HG03064 (cell line): ENCODE measurements around the gene CSTPP1.
A peak's percentile ranks its signal among the peaks of the same experiment; 100 is the strongest.

ENCODE experiments used
- ATAC-seq: cut with Tn5 transposase; IDR thresholded peaks from one replicate; pipeline ENCODE4 v1.9.1; 2021; ENCODE audit warnings: low read depth; ENCODE audit not compliant: unreplicated experiment

Gene CSTPP1

DNA sequence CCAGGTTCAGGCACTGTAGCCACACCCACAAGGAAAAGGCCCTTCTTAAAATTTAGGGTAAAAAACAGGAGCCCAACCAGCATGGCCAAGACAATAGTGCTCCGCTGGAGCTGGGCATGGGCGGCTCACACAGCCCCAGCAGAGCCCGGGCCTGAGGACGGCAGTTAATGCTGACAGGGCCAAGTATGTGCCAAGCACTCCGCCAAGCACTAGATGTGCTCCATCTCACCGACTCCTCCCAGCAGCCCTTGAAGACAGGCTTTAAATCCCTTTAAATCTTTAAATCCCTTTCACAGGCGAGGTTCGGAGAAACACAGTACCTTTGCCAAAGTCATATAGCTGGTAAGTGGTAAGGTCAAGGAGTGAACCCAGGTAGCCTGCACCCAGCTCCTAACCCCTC is 235.3 kb downstream of the CSTPP1 start:
- no peak for ATAC-seq

DNA sequence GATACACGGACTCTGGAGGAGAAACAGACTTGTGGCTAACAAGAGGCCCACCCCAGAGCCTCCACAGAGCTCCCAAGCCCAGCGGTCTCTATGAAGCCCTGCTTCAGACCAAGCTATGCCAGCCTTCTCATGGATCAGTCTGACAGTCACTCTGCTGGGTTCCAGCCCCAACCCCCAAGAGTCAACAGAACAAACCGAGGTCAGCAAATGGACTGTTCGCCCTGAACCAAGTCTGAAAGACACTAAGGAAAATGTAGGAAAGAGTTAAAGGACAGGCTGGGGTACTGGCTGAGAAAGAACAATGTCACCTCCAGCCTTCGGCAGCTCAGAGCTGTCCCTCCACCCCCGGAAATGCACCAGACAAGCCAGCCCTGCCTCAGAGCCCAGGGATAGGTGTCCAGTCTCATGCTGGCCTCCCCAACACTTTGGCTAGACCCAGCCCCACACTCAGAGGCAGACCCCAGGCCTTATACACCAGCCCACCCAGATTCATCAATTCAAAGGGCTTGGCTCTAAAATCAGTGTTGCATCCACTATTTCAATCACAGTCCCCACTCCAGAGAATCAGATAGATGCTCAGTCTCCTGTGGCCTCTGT is 236.3 kb downstream of the CSTPP1 start:
- no peak for ATAC-seq

DNA sequence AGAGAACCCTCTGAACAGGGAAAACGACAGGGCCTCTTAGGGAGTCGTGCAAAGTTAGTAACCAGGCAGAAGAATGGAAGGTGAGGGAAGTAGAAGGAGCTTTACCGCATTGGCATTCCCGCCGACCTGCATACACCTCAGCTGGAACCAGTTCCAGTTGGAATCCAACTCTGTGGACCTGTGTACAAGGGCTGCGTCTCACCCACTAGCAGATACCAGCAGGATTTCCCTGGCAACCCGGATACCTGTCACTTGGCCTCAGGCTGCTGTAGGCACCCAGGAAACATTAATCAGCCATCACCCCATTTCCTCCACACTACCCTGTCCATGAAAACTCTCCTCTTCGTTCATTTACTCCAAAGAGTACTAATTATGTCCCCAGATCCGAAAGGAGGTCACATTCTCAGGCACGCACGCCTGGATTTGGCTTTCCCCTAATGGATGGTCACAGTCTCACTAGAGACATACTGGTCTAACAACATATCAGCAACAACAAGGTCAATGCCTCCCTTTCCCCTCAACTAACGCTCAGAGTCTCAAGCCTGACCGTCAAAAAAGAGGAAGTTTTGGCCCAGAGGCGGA is 239.3 kb downstream of the CSTPP1 start:
- ATAC-seq = no peak

DNA sequence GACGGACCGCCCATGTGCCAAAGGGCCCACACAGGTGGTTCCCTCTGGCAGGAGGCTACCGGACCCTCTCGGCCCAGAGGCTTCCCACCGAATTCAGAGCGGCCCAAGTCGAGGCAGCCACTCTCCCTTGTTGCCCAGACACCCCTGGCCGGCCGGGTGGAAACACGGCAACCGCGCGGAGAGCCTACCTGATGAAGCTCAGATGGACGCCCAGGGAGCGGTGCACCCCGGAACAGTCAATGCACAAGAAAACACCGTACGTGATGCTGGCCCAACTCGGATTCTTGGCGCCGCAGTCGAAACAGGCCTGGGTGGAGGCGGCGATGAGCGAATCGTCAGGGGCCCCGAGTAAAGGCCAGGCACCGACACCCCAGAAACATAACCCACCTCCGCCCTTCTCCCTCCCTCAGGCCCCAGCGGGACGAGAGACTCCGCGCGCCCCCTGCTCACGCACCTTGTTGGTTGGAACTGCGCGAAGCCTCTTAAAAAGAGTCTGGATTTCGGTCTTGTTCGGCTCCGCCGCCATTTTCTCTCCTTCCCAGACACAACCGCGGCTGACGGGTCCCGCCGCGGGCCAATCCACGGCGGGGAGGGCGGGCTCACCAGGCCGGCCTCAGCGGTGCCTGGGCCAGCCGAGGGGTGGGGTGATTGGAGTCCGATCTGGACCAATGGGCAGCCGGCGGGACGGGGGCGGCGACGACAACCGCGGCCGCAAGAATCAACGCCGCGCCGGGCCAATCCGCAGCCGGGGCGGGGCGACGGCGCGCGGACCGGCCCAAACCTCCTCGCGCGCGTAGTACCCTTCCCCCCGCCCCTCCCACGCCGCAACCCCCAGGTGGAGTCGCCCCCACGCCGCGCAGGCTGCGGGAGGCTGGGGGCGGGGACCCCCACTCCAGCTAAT is 240.0 kb downstream of the CSTPP1 start, which contains the start of gene ARFGAP2:
ARFGAP2 (minus strand) TSS at position 552 of the 901 bp plus-strand sequence; CDS start at position 526, 26 bp downstream.
- ATAC-seq = peak; percentile 80

DNA sequence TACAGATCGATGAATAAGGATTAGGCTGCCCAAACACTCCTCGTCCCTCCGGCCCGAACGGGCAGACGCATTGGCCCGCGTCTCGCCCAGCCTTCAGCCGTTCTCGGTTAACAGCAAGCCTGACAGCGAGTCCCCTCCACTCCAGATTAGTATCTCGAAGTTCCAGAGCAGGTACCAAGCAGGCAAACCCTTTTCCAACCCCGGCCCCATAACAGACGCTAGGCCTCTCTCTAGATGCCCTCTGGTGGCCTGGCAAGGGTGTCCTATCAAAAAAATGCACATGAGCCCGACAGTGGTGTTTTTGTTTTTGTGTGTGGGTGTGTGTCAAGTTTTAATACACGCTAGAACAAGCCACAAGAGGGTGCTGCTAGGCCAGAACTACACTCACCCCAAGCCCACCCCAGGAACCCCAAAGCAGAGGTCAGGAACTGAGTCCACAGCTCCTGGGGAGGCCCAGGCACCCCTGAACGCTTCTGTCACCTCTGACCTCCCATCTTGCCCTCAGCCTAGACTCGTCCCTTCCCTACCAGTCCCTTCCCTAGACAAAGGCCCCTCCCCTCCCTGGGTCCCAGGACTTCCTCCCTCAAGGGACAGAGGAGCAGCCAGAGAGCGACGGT is 240.8 kb downstream of the CSTPP1 start:
- ATAC-seq = peak; percentile 48

DNA sequence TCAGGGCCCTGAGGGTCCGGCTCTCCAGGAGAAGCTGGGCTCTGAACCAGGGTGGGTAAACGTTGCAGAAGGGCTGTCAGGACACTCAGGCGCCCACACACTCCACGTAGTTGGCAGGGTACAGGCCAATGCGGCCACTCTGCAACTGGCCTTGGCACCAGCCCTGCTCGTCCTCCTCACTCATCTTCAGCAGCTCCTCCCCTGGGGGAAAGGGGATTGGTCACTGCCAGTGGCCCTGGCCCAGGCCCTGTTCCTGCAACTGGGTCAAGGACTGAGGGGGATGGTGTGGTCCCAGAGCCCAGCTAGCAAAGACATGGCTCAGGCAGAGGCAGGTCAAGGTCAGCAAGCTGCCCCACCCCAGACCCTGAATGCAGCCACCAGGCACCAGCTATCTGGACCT is 241.3 kb downstream of the CSTPP1 start:
- no peak for ATAC-seq

DNA sequence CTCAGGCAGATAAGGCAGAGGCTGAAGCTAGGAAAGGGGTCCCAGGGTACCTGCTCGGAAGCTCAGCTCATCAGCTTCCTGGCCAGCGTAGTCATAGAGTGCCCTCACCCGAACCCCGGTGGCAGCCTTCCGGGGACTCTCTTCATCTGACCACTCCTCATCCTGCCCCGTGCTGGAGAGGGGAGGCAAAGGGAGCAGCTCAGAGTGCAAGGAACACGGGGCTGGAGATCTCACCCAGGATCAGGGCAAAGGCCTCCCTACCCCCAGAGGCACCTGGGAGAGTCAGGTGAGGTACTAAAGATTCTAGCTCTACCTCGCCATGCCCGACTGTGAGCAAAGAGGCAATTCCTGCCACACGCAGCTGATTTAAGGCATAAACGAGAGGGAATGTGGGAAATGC is 241.8 kb downstream of the CSTPP1 start:
- ATAC-seq = no peak

DNA sequence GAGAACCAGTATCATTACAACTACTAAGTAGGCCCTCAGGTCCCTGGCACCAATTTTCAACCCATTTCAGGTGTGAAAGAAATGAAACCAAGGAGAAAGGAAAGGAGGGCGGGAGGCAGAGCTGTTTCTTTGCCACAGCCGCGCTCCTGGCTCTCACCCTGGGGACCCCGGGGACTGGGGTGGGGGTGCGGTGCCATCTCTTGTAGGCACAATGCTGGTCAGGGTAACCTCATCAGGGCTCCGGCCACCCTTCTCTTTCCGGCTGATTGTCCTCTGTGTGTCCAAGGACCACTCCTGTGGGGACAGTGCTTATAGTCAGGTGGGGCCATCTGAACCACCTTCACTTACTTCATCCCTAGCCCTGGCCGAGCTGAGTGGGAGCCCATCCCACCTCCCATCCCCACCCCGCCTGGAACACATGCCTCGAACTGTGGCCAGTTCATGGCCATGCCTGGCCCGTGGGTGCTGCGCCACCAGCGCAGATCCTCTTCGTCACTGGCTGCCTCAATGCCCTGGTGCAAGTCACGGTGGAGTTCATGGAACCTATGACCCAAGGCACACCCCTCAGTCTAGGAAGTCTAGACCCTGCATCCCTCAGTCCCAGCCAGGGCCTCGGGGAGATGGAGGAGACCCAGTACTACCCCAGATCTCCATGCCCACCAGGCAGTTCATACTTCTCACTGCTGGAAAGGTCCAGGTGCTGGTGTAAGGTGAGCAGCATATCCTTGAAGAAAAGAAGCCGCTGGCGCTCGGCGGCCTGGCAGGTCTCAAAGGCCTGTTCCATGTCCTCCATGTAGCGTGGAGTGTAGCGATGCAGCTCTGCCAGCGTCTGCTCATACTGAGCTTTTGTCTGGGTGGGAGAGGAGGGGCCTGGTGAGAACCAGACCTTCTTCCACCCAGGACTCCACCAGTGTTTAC is 242.4 kb downstream of the CSTPP1 start:
- no peak for ATAC-seq

DNA sequence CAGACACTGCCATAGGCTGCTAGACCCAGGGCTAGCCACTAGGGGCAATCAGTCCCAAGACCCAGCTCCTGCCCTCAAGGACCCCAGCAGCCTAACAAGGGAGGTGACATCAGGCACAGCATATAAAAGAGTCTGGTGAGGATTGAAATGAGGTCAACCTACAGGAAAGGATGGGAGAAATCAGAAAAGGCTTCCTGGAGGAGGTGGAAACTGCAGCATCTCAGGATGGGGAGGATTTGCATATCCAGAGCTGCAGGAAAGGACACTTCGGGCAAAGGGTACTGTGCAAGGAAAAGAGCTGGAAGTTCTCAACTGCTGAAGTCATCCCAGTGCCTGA is 243.1 kb downstream of the CSTPP1 start:
- no peak for ATAC-seq

DNA sequence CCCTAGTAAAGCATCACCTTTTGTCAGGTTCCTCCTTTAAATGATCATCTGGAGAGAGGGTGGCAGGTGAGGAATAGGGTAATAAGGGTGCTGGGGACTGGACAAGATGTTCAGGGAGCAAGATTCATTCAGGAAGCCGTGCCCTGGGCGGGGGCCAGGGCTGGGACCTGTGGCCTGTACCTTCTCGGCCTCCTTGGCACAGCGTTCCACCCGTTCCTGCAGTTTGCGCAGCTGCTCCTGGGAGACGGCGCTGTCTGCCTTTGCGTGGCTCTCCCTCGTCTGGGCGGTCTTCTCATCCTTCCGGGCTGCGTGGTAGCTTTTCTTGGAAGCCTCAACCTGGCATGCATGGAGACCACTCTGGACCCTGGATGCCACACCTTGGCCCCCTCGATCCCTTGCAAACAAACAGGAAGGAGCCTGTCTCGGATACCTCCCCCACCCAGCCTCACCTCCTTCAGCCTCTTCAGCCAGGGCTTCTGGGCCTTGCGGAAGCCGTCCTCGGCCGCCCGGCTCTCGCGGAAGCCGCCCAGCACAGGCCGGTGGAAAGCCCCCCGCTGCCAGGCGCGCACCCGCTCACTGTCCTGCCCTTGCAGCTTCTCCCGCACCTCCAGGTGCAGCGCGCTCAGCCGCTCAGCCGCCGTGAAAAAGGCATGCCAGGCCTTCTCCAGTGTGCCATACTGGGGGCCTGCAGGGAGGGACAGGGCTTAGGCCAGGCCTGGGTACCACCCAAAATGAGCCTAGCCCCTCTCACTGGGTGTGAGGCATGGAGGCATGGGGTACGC is 243.6 kb downstream of the CSTPP1 start:
- no peak for ATAC-seq

DNA sequence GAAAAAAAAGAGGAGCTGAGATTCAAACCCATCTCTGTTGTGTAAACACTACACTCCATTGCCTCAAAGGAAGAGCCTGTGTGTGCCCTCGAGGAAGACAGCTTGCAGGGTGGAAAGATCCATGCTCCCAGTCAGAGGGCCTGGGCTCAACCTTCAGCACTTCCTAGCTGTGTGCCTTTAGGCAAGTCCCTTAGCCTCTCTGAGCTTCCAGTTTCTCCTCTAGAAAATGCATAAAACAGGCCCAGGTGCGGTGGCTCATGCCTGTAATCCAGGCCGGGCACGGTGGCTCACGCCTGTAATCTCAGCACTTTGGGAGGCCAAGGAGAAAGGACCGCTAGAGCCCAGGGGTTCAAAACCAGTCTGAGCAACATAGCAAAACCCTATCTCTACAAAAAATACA is 244.7 kb downstream of the CSTPP1 start:
- ATAC-seq = no peak

DNA sequence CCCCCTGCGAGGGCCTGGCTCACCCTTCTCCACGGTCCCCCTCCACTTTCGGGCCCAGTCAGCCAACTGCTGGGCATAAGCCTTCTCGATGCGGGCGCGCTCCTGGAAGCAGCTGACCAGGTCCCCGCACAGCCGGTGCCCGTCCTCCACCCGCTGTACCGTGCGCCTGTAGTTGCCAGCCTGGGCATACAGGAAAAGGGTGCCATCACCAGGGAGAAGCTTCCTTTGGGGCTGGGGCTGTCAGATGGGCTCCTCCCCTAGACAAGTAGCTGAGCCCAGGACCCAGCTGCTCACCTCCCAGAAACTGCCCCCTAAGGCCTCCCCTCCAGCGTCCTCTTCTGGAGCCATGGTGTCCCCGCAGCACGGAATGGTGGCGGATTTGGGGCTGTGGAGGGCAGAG is 245.8 kb downstream of the CSTPP1 start:
- no peak for ATAC-seq

DNA sequence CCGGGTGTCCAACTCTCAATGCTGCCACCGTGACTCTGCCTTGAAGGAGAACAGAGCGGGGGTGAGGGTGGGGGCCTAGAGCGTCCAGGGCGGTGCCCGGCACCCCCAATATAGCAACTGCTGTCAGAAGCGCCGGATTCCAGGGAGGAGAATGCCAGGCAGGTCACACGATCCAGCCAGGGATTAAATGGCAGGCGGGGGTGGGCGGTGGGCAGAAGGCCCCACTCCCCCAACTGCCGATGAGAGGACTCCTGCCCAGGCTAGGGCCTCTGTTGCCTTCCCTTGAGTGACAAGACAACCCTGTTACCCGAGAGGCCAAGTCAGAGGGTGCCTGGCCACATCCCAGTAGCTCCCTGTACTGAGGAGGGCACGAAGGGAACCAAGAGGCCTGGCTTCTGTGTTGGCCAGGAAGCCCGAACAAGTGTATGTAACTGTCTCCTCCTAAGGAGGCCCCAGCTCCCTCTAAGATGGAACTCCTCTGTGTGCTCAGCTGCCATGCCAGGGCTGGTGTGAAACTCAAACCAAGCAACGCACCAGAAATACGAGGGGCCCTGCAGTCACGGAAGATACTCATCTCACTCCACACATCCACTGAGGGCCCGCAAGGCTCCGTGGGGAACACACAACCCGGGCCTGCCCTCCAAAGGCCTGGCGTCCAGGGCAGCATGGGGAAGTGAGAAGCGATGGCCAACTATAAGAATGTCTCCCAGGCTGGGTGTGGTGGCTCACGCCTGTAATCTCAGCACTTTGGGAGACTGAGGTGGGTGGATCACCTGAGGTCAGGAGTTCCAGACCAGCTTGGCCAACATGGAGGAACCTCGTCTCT is 246.7 kb downstream of the CSTPP1 start:
- ATAC-seq = no peak

DNA sequence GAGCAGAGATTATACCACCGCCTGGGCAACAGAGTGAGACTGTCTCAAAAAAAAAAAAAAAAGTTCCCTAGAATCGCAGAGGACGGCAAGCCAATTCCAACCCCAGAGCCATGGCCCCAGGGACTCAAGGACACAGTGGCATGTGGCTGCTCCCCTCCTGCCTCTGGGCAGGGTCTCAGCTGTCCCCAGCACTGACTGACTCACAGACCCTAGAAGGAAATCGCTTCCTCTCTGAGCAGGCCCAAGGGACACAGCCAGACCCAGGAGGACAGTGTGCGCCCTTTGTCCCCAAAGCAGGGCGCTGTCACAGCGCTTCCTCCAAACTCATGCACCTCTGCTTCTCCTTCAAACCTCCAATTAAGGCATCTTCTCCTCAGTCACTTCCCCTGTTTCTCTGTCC is 247.4 kb downstream of the CSTPP1 start:
- ATAC-seq = no peak

DNA sequence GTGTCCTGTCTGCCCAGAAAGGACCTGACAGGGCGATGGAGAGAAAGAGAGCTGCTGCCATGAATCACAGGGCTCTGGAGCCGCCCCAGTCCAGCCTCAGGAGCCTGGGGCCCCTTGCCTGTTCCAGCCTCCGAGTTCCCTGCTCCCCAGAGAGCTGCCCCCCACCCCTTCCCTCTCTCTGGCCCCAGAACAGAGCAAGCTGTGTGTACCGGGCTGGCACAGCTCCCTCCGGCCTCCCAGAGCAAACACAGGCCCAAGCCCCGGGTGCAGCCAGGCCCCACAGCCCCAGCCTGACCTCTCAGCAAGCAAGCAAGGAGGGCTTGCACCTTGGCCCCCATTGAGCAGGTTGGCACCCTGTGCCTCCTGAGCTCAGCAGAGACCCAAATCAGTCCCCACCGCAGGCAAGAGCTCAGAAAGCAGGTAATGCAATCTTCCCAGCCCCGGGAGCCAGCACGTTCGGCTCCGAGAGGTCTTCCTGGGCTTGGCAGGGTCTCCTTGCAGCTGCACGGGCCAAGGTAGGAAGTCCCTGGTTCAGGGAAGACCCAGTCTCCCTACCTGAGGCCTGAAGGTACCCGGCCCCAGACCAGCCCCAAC is 248.2 kb downstream of the CSTPP1 start:
- no peak for ATAC-seq

DNA sequence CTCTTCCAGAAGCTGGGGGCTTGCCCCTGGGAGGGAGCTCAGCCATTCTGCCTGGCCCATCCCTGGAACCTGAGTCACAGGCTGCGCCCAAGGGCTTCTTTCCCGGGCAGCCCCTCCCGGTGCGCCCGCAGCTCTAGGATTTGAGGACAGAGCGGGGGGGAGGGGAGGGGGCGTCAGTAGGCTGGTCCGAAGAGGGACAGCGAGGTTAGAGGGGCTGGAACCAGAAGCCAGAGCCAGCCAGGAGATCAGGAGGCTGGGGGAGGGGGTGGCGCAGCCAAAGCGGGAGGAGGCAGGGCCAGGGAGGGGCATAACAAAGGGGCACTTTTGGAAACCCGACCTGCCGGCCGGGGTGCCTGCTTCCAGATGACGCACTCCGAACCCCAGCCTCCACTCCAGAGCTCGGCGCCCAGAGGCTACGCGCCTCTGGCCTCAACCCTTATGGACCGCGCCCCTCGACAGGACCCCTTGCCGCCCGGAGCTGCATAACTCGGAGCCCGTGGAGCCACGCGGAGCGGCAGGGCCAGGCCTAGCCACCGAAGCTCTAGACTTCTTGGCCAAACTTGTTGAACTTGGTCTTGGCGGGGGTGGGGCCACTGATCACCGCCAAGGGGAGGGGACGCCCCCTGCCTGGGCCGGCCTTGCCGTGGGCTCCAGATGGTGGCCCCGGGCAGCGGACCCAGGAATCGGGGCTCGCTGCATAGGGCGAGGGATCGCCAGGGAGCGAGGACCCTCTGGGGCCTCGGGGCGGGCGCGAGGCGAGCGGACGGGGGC is 248.9 kb downstream of the CSTPP1 start:
- ATAC-seq = no peak

DNA sequence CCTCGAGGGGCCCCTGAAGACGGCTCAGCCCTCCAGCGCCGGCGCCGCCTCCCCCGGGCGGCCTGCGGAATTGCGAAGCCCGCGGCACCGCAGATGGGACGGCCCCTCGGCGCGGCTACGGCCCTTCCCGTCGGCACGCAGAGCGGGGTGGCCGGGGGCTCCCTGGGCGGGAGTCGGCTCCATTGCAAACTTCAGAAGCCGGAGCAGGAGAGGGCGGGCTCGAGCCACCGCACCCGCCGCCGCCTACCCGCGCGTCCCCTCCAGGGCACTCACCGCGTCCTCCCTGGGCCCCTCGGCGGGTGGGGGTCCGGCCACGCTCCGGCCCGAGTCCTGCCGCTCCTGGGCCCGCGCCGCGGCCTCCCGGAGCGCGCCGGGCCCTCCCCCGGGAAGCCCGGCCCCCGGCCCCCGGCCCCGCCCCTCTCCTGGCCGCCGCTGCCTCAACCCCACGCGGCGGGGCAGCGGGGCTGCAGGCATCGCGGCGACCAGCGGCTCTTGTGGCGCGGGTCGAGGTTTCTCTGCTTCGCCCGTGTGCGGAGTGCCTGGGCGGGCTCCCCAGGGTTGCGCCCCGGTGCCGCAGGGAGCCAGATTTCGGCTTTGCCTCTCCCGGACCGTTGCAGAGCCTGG is 249.6 kb downstream of the CSTPP1 start, which contains the start of gene PACSIN3:
PACSIN3 (minus strand) TSS at position 359 of the 624 bp plus-strand sequence. CDS start 3,707 bp downstream, outside the sequence.
- ATAC-seq = no peak
